HG03097 (cell line): Measurements from ENCODE around the gene SIGLEC14.
"Not testable (repeated sequence)": the region's sequence is repeated elsewhere in the genome, so short reads cannot be mapped to it uniquely, and the experiment has no call there.

Experiments
- ATAC-seq: cut with Tn5 transposase; IDR thresholded peaks from one replicate; pipeline ENCODE4 v1.9.1; 2021; ENCODE audit not compliant: unreplicated experiment, low FRiP score

The SIGLEC14 gene

DNA sequence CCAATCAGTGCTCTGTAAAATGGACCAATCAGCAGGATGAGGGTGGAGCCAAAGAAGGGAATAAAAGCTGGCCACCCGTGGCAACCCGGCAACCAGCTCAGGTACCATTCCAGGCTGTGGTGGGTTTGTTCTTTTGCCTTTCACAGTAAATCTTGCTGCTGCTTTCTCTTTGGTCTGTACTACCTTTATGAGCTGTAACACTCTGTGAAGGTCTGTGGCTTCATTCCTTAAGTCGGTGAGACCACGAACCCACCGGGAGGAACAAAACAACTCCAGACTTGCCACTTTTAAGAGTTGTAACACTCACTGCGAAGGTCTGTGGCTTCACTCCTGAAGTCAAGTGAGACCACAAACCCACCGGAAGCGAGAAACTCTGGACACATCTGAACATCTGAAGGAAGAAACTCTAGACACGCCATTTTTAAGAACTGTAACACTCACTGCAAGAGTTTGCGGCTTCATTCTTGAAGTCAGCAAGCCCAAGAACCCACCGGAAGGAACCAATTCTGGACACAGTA lies 30.0 kb upstream of the SIGLEC14 start:
- no peak for ATAC-seq

DNA sequence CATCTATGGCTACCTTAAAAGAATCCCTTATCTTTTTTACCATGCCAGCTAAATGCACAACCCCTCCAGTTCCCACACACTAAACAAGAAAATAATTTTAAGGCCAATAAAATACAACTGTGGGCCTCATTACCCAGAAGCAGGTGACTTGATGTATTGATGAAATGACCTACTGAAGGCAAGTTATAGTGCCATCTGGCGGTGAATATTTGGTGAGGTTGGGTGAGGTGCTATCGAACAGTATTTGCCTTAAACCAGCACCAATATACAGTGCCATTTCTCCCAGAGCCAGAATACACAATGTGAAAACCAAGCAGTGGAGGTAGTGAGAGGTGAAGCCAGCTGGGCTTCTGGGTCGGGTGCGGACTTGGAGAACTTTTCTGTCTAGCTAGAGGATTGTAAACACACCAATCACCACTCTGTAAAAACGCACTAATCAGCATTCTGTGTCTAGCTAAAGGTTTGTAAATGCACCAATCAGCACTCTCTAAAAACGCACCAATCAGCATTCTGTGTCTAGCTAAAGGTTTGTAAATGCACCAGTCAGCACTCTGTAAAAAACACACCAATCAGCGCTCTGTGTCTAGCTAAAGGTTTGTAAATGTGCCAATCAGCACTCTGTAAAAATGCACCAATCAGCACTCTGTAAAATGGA lies 29.4 kb upstream of the SIGLEC14 start:
- ATAC-seq = not testable (repeated sequence)

DNA sequence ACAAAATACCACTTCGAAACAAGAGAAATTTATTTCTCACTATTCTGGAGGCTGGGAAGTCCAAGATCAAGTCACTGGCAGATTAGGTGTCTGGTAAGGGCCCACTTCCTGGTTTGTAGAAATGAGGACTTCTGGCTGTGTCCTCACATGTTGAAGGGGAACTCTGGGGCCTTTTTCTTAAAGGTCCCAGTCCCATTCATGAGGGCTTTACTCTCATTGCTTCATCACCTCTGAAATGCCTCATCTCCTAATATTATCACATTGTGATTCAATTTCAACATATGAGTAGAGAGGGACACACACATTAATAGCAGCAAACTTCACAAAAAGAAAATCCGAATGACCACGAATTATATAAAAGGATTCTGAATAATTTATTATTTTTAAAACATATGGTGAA lies 21.6 kb upstream of the SIGLEC14 start:
- no peak for ATAC-seq

DNA sequence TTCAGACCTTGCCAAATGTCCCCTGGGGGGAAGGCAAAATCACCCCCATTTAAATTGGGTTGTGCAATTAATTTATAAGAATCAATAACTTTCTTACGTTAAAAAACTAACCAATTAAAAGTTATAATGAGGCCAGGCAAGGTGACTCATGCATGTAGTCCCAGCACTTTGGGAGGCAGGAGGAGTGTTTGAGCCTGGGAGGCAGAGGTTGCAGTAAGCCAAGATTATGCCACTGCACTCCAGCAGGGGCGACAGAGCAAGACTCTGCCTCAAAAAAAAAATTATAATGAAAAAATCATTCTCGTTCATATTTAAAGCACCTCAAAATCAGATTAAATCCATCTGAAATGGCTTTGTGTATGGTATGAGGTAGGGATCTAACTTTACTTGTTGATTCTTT lies 18.4 kb upstream of the SIGLEC14 start:
- no peak for ATAC-seq

DNA sequence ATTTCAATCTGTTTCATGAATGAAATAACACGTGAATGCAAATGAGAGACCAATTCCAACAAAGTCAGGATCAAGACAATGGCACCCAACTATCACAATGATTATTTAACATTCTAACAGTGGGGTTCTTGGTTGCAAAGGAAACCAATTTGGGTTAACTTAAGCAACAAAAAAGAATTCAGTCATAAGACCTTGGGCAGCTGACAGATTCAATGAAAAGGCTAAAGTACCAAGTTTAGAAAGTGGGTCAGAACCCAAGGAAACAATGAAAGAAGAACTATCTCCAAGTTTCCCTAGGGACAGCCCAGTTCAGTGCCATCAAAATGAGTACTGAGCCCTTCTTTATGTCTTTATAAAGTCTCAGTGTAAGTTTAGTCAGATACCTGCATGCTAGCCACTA lies 17.5 kb upstream of the SIGLEC14 start:
- no peak for ATAC-seq

DNA sequence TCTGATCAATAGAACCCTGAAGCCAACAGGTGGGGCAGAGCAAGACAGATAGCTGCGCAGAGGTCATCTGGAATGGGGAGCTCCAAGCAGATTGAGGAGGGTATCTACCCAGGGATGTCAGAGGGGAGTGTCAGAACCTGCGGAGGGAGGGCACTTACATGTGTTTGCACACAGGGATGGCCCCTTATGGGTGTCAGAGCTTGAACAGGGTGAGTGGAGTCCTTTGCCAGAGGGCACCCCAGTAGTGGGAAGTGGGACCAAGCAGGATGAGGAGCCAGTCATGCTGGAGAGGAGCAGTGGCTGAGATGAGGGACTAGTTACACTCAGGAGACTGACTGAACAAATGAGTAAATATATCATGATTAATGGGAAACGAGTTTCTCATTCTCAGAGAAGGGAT lies 17.0 kb upstream of the SIGLEC14 start:
- ATAC-seq = no peak

DNA sequence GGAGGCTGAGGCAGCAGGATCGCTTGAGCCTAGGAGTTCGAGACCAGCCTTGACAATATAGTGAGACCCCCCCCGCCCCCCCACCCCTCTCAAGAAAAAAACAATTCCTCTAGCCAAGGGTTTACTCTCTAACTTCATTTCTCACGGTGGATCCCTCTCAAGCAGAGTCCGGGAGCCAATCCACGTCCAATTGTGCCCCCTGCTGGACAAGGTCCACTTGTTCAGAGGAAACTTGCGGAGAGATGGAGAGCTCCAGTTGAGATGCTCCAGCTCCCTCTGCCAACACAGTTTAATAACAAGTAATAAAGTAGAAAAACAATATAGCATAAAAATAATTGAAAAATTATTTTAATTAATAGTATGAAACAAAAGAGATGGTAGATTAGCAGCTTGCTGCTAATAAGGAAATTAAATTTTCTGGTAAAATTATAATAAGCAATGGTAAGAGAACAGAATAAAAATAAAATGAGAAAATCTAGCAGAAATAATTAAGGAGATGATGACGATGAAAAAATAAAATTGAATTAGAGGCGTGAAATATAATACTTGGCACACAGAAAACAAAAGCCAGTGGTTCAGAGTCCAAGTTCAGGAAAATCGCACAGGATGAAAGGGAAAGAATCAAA lies 14.5 kb upstream of the SIGLEC14 start:
- no peak for ATAC-seq

DNA sequence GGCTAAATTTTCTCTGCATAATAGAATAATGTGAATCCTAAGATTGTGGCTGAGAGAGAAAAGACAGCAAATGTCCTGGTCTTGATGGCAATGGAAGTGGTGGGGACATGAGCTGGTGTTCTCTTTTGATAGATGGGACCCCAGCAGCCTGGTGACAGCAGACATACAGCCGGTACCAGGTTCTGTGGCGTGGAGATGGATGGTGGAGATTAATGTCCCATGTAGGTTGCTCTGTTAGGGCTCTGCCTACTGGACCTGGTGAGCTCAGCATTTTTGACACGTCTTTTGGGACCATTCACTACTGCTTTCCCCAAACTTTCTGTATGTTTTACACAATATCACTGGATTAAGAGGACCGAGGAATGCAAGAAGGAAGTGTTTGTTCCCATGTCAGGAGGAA lies 8.2 kb upstream of the SIGLEC14 start:
- no peak for ATAC-seq

DNA sequence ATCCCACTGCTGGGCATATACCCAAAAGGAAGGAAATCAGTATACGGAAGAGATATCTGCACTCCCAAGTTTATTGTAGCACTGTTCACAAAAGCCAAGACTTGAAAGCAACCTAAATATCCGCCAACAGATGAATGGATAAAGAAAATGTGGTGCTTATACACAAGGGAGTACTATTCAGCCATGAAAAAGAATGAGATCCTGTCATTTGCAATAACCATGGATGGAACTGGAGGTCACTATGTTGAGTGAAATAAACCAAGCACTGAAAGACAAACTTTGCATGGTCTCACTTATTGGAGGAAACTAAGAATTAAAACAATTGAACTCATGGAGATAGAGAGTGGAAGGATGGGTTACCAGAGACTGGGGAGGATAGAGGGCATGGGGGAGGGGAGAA lies 6.5 kb upstream of the SIGLEC14 start:
- ATAC-seq = no peak

DNA sequence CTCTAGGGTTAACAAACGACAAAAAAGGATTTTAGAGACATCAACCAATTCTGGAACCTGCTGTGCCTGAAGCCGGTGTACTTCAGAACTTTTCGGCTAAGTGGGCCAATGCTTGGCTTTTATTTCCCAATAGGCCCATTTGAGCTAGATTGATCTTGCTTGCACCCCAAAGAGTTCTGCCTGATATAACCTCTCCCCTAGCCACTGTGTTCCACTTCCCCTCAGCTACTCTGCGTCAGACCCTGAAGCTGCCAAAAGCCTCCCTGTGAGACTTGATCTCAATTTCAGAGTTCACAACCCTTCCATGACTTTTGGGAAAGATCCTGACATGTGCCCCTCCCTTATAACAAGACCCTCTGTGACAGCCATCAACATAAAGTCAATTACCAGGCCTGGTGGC lies 5.6 kb upstream of the SIGLEC14 start:
- no peak for ATAC-seq

DNA sequence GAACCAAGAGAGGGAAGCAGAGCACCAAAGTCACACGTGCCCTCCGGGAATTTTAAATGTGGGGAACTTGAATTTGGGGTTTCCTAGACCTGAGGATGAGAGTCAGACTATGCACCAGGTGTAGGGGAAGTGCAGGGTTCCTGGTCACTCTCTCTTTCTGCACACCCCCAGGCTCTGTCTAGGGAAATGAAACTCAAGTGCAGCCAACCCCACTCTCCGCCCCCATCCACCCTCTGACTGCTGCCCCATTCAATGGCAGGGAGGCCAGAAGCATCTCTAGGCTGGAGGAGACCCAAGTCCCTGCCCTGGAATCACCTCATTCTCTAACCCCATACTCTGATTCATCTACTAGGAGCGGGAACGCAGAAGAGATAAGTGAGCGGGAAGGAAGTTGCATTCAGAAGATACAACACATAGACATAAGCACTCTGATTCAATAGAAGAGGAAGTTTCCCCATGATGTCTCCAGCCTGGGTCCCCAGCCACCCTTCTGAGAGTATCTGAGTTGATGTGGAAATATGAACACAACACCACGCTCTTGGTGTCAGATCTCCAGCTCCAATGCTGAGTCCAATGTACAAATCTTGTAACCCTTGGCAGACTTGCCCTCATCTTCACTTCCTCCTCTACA lies 4.7 kb upstream of the SIGLEC14 start:
- no peak for ATAC-seq

DNA sequence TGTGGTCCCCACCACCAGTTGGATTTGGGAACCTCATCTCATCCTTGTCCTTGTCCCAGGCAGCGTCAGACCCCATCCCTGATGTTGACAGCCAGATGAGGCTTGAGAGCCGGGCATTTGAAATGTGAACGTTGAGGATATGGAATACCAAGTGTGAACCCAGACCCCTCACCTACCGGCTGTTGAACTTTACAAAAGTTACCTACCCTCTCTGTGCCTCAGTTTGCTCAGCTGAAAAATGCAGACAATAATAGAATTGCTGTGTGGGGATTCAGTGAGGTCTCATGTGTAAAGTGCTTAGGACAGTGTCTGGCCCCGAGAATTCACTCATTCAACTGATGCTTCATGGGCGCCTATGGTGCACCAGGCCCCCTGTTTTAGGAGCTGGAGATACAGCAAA lies 693 bp upstream of the SIGLEC14 start:
- ATAC-seq = no peak

DNA sequence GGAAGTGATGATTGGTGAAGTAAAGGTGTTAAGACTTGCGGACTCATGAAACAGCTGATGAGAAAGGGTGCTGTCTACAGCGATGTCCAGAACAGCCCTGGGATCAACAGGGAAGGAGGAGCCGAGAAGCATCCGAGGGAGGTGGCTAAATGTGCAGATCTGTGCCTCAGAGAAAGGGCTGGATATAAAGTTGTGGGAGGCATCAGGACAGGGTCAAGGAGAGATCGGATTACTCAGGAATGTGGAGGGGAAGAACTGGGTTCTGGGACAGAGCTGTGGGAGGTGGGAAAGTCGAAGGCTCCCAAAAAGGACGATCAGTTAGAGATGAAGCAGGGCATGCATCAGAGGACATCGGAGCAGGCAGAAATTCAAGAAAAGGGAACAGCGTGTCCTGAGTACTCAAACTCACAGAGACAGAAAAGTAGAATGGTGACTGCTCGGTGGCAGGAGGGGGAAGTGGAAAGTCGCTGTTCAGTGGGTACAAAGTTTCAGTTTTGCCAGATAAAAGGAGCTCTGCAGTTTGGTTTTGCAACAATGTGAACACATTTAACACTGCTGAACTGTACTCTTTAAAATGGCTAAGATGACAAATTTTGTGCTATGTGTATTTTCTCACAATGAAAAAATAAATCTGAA lies 1.9 kb downstream of the SIGLEC14 start:
- no peak for ATAC-seq

DNA sequence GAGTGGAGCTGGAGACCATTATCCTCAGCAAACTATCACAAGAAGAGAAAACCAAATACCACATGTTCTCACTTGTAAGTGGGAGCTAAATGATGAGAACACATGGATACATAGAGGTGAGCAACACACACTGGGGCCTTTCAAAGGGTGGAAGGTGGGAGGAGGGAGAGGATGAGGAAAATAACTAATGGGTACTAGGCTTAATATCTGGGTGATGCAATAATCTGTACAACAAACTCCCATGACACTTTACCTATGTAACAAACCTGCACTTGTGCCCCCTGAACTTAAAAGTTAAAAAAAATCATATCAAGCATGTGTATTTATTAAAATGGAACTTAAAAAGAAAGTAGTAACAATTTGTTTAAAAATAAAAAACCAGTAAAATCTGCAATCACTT lies 5.0 kb downstream of the SIGLEC14 start:
- no peak for ATAC-seq

DNA sequence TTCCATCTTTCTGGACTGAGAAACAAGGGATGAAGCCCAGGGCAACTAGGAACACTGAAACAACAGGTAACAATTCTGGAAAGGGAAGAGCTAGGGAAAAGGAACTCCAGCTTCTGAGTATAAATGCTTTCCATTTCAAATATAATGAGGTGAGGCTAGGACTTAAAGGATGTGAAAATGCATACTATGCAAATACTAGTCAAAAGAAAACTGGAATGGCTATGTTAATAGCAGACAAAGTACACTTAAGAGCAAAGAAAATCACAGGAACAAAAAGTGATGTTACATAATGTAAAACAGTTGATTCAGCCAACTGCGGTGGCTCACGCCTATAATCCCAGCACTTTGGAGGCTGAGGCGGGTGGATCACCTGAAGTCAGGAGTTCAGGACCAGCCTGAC lies 6.2 kb downstream of the SIGLEC14 start:
- ATAC-seq = no peak

DNA sequence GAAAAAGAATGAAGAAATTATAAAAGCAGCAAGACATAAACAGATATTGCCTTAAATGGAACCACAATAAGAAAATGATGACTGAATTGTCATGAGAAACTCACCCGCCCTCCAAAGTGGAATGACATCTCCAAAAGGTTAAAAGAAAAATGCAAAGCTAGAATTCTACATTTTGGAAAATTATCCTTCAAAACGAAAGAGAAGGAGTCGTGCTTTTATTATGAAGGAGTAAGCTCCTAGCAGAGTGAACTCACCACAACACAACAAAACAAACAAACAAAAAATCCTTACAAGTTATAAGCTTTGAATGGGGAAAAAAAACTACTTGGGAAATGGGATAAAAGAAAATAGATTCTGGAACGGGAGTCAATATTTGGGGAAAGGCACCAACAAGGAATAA lies 6.7 kb downstream of the SIGLEC14 start:
- ATAC-seq = no peak

DNA sequence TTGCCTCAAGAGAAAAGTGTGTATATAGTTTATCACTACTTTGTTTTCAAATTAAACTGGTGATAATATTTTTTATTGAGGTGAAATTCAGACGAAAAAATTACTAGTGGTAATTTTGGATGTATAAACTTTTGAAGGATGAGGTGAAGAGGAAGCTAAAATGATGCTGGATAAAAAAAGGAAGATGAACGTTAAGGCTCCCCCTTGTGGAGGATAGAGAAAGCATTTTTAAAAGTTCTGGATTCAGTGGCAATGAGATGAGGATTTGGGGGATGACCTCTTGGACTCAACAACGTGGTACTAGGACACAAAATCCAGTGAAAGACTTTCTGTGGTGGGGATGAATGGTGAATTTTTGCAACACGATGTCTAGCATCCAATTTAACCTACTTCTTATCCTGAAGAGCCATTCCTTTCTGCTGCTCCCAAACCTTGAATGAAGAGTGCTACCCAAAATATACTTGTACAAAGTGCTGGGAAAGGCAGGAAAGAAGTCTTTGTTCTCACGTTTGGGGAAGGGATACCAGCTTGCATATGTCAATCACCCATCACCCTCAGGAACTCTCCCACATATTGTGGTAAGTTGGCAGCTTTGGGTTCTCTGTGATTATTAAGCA lies 9.2 kb downstream of the SIGLEC14 start:
- no peak for ATAC-seq

DNA sequence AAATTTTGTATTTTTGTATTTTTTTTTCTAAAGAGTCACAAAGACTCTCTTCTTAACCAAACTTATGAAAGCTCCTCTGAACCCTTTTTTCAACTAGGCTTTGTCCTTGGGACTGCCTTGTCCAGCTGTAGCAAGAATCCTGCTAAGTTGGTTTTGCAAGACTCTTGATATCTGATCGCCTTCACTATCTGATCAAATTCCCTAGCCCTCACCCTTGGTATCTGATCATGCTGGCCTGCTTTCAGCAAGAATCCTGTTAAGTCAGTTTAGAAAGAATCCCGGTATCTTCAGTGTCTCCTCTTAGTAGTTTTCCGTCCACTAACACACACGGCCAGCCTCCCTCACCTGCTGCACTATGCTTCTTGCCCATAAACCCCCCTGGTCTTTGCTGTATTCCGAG lies 14.5 kb downstream of the SIGLEC14 start:
- ATAC-seq = no peak

DNA sequence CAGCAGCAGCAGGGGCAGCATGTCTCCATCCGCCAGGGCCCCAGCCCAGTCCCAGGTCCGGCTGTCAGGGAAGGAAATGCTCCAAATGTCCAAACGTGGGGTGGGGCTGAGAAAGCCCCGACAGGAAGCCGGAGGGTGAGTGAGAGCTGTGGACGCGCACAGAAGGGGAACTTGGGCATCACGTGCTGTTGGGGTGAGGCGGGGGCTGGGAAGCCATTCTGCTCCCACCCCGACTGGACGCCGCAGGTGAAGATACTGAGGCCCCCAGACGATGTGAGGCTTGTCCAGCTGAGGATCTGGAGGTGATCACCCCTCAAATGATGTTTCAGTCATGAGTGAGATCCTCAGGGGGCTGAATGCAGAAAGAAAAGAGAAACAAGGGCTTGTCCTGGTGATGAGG lies 16.3 kb downstream of the SIGLEC14 start, which contains the start of gene SIGLEC5:
TSS of gene SIGLEC5 (minus strand) at position 87 of the 400 bp plus-strand sequence. CDS start at position 21, 66 bp downstream.
- ATAC-seq = not testable (repeated sequence)

DNA sequence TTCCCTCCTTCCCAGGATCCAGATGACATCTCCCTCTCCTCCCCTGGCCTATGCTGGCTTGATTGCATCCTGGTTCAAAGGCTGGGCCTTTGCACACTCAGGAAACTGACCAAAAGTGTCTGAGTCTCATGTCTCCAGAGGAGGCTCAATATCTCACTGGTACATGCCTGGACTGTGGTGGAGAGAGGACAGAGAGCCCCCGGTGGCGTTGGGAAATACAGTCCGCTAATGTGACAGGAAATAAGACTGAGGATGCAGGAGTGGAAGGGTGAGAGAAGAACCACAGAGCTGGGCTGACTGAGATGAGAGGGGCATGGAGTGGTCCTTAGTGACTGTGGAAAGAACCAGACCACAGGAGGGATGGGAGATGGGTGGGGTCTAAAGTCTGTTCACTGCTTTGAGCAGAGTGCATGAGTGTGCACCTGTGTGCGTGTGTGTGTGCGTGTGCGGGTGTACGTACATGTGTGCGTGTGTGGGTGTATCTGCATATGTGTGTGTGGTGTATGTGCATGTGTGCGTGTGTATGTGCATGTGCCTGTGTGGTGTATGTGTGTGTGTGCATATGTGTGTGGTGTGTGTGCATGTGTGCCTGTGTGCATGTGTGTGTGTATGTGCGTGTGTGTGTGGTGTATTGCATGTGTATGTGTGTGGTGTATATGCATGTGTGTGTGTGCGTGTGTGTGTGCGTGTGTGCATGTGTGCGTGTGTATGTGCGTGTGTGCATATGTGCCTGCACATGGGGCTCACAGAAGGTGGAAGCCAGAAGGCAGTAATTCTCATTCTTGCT lies 18.3 kb downstream of the SIGLEC14 start:
- no peak for ATAC-seq
